Measurements from ENCODE around the gene SHISA9.

DNA sequence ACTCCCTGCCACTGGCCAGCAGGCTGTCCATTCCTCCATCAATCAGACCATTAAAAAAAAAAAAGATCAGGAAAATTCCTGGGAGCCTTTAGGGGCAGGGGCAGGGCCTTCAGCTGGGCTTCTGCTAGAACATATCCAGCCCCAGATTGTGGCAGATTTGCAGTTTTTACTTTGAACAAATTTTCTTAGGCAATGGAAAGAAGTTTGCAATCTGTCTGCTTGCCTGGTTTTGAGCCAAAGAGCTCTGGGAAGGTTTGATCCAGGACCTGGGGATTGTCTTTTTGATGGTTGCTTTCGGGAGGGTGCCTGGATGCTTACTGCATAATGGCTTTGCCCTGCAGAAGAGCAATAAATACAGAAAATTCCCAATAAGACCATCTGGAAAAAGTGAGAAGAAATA, 145.9 kb downstream of the SHISA9 start:
- TF ChIP-seq, protein P1, sequence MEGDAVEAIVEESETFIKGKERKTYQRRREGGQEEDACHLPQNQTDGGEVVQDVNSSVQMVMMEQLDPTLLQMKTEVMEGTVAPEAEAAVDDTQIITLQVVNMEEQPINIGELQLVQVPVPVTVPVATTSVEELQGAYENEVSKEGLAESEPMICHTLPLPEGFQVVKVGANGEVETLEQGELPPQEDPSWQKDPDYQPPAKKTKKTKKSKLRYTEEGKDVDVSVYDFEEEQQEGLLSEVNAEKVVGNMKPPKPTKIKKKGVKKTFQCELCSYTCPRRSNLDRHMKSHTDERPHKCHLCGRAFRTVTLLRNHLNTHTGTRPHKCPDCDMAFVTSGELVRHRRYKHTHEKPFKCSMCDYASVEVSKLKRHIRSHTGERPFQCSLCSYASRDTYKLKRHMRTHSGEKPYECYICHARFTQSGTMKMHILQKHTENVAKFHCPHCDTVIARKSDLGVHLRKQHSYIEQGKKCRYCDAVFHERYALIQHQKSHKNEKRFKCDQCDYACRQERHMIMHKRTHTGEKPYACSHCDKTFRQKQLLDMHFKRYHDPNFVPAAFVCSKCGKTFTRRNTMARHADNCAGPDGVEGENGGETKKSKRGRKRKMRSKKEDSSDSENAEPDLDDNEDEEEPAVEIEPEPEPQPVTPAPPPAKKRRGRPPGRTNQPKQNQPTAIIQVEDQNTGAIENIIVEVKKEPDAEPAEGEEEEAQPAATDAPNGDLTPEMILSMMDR (IDR thresholded peaks at IDR 0.05 in 2 of 3, conservative IDR thresholded peaks at IDR 0.05 in 1 of 3; ENCODE audit: borderline replicate concordance in 1 of 3, insufficient read depth in 1 of 3, low read depth in 2 of 3, low read length in 2 of 3) = no peak
- TF ChIP-seq EZH2 (IDR thresholded peaks at IDR 0.05) = no peak
- TF ChIP-seq, protein P2, sequence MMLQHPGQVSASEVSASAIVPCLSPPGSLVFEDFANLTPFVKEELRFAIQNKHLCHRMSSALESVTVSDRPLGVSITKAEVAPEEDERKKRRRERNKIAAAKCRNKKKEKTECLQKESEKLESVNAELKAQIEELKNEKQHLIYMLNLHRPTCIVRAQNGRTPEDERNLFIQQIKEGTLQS (IDR thresholded peaks at IDR 0.05) = no peak
- no peak for TF ChIP-seq JUND (IDR thresholded peaks at IDR 0.05)
- TF ChIP-seq SIN3A (IDR thresholded peaks at IDR 0.05; ENCODE audit: low read depth) = no peak
- TF ChIP-seq MAX (IDR thresholded peaks at IDR 0.05) = no peak
- TF ChIP-seq POLR2A (IDR thresholded peaks at IDR 0.05; ENCODE audit: borderline replicate concordance, extremely low read depth, insufficient read depth, insufficient read length) = no peak
- TF ChIP-seq EZH2phosphoT487 (IDR thresholded peaks at IDR 0.05; ENCODE audit: borderline replicate concordance) = no peak
- TF ChIP-seq POLR2AphosphoS5 (IDR thresholded peaks at IDR 0.05; ENCODE audit: low read depth, low read length) = no peak
- no peak for TF ChIP-seq CBX3 (IDR thresholded peaks at IDR 0.05; ENCODE audit: low read depth)
